ENCODE results near the gene FGD4.

Gene FGD4

DNA sequence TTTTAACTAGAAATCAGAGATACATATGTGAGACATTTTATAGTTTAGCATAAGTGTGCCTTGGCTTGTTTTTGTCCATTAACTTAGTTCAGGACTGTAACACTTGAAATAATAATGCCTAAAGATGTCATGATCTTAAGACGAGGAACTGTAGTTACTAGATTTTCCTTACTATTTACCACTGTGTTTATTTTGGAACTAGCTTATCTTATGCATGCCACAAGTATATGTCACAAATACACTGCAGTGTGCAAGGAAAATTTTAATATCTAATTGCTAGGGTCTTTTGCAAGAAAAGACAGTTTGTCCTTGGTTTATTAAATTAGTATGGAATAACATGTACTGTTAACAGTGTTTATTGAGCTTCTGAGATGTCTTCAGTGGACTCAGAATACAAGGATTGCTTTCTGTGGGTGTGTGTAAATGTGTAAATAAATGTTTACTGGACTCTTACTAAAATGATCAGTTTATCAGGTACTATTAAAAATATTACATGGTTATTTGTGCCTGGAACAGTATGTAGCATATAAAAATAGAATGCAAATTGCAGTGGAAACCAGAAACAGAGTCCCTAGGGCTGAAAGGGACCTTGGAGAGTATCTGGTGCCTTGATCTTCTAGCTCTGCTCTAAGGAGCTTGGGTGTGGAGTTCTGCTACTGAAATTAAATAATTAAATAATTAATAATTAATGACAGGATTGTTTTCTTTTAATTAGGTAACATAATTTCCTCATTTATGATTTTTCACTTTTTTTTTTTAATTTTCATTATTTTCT is 58.1 kb downstream of the FGD4 start:
- no peak for DNase-seq

DNA sequence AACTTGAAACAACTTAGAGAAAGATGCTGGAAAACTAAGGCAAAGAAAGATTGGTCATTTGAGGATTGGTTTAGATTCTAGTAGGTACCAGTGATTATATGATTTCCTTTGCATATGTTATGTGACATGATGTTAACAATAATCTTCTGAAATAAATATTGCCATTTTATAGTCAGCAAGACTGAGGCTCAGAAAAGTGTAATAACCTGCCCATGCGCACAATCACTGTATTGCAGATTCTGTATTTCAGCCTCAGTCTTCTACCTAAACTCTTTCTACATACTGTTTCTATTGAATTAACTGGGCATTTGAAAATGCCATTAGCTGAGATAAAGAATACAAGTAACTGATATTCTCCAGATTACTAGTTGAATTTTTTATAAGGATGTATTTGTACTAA is 61.3 kb downstream of the FGD4 start:
- DNase-seq = no peak

GRCh38 chr12:32462908-32463307 is 63.5 kb downstream of the FGD4 start:
- DNase-seq = no peak

DNA sequence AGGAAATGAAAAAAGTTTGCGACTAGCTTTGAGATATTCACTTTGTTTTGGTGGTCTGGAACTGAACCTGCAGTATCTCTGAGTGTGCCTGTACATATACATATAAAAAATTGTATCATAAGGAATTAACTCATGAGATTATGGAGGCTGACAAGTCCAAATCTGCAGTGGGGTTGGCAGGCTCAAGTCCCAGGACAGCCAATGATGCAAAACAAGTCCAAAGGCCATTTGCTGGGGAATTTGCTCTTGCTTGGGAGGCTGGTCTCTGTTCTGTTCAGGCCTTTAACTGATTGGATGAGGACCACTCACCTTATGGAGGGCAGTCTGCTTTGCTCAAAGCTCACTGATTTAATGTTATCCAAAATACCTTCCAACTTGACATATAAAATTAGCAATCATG is 66.8 kb downstream of the FGD4 start:
- DNase-seq = no peak

GRCh38 chr12:32466986-32467711 is 67.8 kb downstream of the FGD4 start:
- DNase-seq = no peak

- no peak for DNase-seq
Observed at GRCh38 chr12:32467959-32468863, 68.9 kb downstream of the FGD4 start.

- no peak for DNase-seq
Observed at GRCh38 chr12:32470936-32471470, 71.6 kb downstream of the FGD4 start.

- no peak for DNase-seq
Observed at GRCh38 chr12:32471591-32472001, 72.2 kb downstream of the FGD4 start.

DNA sequence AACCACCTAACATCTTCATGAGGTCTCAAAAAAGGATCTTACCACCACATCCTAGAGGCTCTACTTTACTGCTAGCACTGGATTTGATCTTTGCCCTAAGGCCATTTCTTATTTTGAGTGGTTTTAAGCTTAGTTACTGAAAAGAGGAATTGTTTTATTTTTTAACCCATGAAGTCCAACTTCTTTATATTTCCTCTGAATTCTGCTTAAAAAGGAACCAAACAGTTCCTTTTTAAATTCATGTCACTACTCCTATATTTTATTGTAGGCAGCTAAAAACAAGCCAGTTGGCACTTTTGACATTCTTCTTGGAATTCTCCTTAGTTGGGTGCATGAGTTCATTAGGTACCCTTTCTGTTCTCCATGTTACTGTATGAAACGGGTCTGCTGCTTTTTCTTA is 76.4 kb downstream of the FGD4 start:
- no peak for DNase-seq

- DNase-seq = no peak
Observed at GRCh38 chr12:32476446-32476845, 77.1 kb downstream of the FGD4 start.

DNA sequence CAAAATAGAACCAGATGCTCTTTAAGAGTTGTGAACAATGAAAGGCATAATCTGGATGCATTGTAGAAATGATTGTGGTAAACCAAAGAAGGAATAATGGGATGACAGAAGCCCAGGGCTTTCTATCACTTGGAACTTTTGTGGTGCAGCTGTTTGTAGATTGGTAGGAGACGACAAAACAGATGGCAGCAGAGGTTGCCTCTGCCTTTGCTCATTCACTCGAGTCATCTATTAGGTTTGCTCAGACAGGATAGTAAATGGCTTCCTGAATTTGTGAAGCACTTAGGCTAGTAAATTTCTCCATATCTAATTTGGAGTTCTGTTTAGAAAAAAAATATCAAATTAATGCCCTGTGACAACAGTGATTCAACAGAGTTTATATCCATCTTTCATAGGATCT is 78.4 kb downstream of the FGD4 start:
- peak; percentile 31 for DNase-seq

DNA sequence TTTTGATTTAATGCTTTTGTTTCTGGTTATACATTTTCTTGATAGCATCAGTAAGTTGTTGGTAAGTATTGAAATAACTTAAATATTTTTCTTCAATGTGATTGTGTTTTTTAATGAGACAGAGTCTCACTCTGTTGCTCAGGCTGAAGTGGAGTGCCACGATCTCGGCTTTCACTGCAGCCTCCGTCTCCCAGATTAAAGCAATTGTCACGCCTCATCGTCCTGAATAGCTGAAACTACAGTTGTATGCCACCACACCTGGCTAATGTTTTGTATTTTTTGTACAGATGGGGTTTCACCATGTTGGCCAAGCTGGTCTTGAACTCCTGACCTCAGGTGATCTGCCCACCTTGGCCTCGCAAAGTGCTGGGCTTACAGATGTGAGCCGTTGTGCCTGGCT is 78.8 kb downstream of the FGD4 start:
- DNase-seq = no peak

- DNase-seq = no peak
Observed at GRCh38 chr12:32478858-32479725, 79.7 kb downstream of the FGD4 start.

GRCh38 chr12:32482226-32482625 is 82.9 kb downstream of the FGD4 start:
- DNase-seq = no peak

- DNase-seq = no peak
Observed at GRCh38 chr12:32483499-32483898, 84.1 kb downstream of the FGD4 start.

- DNase-seq = no peak
Observed at GRCh38 chr12:32483993-32484392, 84.6 kb downstream of the FGD4 start.

DNA sequence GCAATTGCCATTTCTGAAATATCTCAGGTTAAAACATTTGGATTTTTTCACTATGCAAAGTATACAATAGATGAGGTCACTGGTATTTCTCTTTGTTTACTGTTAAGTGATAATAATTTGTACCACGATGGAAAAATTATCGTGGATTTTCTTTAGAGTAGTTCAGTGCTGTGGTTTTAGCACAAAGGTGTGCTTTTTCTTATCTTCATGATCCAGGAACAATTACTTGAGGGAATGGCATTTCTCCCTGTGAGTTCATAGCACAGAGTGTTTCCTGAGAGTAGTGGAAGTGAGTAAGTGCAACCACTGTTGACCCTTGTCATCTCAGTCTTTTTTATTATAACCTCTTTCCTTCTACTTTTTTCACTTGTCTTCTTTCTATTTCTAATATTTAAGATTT is 86.8 kb downstream of the FGD4 start:
- no peak for DNase-seq

DNA sequence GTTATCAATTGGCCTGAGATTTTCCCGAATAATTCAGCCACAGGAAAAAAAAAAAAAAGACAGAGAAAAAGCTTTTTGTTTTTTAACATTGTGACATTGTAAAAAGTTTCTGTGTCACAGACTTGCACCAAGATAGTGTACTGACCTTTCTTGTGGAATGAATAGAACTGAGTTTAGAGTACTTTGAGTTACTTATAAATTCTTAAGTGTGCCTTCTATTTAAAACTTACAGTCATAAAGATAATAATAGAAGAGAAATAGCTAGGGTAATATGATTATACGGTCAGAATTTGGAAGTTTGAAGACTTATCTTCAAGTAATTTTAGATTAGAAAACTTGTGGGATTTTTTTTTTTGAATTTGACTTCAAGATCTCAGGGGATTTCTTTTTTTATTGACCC is 88.8 kb downstream of the FGD4 start:
- no peak for DNase-seq

- no peak for DNase-seq
Observed at GRCh38 chr12:32489070-32489469, 89.7 kb downstream of the FGD4 start.

DNA sequence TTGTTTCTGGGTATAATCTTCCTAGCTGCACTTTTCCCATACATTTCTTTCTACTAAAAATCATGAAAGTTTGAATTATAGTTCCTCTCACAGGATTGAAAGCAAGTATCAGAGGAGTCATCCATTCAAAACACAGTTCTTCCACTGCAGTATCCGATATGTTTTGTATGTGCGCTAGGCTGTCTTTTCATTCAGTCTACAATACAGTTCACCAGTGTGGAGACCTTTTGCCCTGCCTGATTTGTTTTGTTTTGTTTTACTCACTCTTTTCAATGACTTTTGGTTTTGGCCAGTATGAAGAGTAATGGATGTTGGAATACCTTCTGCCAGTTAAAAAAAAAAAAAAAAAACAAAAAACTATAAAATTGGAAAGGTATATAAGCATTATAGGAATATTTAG is 91.4 kb downstream of the FGD4 start:
- DNase-seq = no peak

DNA sequence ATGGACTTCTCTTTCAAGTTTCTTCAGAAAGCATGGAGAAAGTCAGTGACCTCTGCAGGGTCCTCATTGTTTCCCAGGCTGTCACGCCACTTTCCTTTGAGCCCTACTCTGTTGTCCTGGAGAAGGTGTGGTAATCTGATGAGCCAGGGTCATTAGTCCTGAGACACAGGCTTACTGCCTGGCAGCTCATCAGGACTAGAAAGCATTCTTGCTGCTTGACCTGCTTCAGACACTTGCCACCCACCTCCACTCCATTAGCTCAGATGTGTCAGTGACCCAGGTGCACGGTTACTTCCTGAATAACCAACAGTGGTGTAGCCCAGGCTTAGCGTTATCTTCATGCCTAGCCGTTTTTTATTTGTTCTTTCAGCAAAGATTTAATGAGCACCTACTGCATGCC is 93.9 kb downstream of the FGD4 start:
- no peak for DNase-seq

DNA sequence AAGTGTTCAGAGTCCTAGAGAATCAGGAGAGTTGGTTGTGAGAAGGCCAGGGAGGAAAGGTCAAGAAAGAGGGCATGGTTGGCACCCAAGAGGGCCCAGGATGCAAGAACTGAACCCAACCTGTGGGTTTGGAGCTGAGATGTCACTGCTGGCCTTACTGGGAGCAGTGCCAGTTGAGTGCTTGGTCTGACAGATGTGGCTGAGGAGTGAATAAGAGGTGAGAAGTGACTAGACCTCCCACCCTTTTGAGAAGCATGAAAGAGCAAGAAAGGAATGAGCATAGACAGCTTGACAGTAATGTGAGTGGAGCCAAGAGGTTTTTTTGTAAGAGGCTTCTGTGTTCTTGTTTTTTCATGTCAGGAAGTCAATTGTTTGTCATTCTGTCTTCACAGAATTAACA is 95.3 kb downstream of the FGD4 start:
- no peak for DNase-seq
